HL-60/S4 treated with phorbol 12-myristate 13-acetate at 8.2 ng/mL for 4 days and 3 days (cell line): ENCODE data around the gene IGSF9.

Source experiments
- in situ Hi-C: fragments of 300-500 bp; cut with MboI; formaldehyde crosslinking; loops from 2 replicates; pipeline ENCODE4 v1.15.0; 2022; ENCODE audit warnings: low sequenced_read_pairs

The IGSF9 gene

GRCh38 chr1:159947942-159948341, 2.5 kb upstream of the IGSF9 start:
- in situ Hi-C loops, result no loop called here

- in situ Hi-C loops, result no loop called here
Observed at GRCh38 chr1:159946242-159947187, 1.1 kb upstream of the IGSF9 start.

GRCh38 chr1:159944623-159945455, 574 bp downstream of the IGSF9 start:
- in situ Hi-C loops, result no loop called here

GRCh38 chr1:159943908-159944622, 1.3 kb downstream of the IGSF9 start:
- in situ Hi-C loops, result no loop called here

- in situ Hi-C loops, result no loop called here
Observed at GRCh38 chr1:159943278-159943640, 2.2 kb downstream of the IGSF9 start.

- in situ Hi-C loops, result no loop called here
Observed at GRCh38 chr1:159942632-159943277, 2.7 kb downstream of the IGSF9 start.

- in situ Hi-C loops, result no loop called here
Observed at GRCh38 chr1:159941591-159942560, 3.5 kb downstream of the IGSF9 start.

- in situ Hi-C loops, result no loop called here
Observed at GRCh38 chr1:159941141-159941540, 4.3 kb downstream of the IGSF9 start.

- in situ Hi-C loops, result no loop called here
Observed at GRCh38 chr1:159940006-159940620, 5.3 kb downstream of the IGSF9 start.

- in situ Hi-C loops, result loop anchor here (10.0 kb wide), 1 partner anchor 65 kb away; no protein-coding TSS in a partner anchor
Observed at GRCh38 chr1:159939678-159940002, 5.8 kb downstream of the IGSF9 start.

- in situ Hi-C loops, result loop anchor here (10.0 kb wide), 1 partner anchor 66 kb away; no protein-coding TSS in a partner anchor
Observed at GRCh38 chr1:159938905-159939677, 6.3 kb downstream of the IGSF9 start.

- in situ Hi-C loops, result loop anchor here (10.0 kb wide), 1 partner anchor 66 kb away; no protein-coding TSS in a partner anchor
Observed at GRCh38 chr1:159938211-159938852, 7.1 kb downstream of the IGSF9 start.

GRCh38 chr1:159937054-159937750, 8.2 kb downstream of the IGSF9 start:
- in situ Hi-C loops, result loop anchor here (10.0 kb wide), 1 partner anchor 68 kb away; no protein-coding TSS in a partner anchor

- in situ Hi-C loops, result loop anchor here (10.0 kb wide), 1 partner anchor 68 kb away; no protein-coding TSS in a partner anchor
Observed at GRCh38 chr1:159936273-159936904, 9.0 kb downstream of the IGSF9 start.

GRCh38 chr1:159935719-159936272, 9.6 kb downstream of the IGSF9 start:
- in situ Hi-C loops, result loop anchor here (10.0 kb wide), 1 partner anchor 69 kb away; no protein-coding TSS in a partner anchor

GRCh38 chr1:159935305-159935704, 10.1 kb downstream of the IGSF9 start:
- in situ Hi-C loops, result loop anchor here (10.0 kb wide), 1 partner anchor 69 kb away; no protein-coding TSS in a partner anchor
